Measurements from ENCODE around the gene PKIB.
A peak's percentile ranks its signal among the peaks of the same experiment; 100 is the strongest.
"Not testable (repeated sequence)": the region's sequence is repeated elsewhere in the genome, so short reads cannot be mapped to it uniquely, and the experiment has no call there.

Gene PKIB

GRCh38 chr6:122740091-122740490 lies 129.9 kb downstream of the PKIB start:
- no peak for DNase-seq (ENCODE audit: low read depth)
- TF ChIP-seq CTCF (IDR thresholded peaks at IDR 0.05; ENCODE audit: low read depth, low read length, missing control alignments): no peak
- H3K4me3 ChIP-seq (ENCODE audit: low read depth, low read length): no peak overlapping the region

- TF ChIP-seq CTCF (IDR thresholded peaks at IDR 0.05; ENCODE audit: low read depth, low read length, missing control alignments): no peak
- no peak overlapping the region for H3K4me3 ChIP-seq (ENCODE audit: low read depth, low read length)
- no peak for DNase-seq (ENCODE audit: low read depth)
Measured at GRCh38 chr6:122740936-122741335, 130.7 kb downstream of the PKIB start.

DNA sequence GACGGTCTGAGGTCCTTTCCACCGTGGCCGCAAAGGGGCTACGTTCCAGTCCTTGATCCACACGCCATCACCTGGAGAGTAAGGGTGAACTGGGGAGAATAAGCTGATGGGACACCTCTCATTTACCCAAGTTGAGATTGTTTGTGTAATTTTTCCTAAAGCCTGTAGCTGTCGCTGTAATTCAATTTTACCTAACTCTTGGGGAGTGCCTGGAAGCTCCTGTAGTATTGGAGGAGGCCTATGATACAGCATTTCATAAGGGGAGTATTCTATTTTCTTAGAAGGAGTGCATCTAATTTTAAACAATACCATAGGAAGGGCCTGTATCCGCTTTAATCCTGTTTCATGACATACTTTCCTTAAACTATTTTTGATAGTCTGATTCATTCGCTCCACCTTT lies 134.0 kb downstream of the PKIB start:
- not testable (repeated sequence) for H3K4me3 ChIP-seq (ENCODE audit: low read depth, low read length); DNase-seq (ENCODE audit: low read depth)
- TF ChIP-seq CTCF (IDR thresholded peaks at IDR 0.05; ENCODE audit: low read depth, low read length, missing control alignments): peak; percentile 42

GRCh38 chr6:122744856-122745255 lies 134.7 kb downstream of the PKIB start:
- not testable (repeated sequence) for H3K4me3 ChIP-seq (ENCODE audit: low read depth, low read length); DNase-seq (ENCODE audit: low read depth)

GRCh38 chr6:122746688-122747087 lies 136.5 kb downstream of the PKIB start:
- no peak overlapping the region for H3K4me3 ChIP-seq (ENCODE audit: low read depth, low read length)
- no peak for TF ChIP-seq CTCF (IDR thresholded peaks at IDR 0.05; ENCODE audit: low read depth, low read length, missing control alignments)
- DNase-seq (ENCODE audit: low read depth): no peak

DNA sequence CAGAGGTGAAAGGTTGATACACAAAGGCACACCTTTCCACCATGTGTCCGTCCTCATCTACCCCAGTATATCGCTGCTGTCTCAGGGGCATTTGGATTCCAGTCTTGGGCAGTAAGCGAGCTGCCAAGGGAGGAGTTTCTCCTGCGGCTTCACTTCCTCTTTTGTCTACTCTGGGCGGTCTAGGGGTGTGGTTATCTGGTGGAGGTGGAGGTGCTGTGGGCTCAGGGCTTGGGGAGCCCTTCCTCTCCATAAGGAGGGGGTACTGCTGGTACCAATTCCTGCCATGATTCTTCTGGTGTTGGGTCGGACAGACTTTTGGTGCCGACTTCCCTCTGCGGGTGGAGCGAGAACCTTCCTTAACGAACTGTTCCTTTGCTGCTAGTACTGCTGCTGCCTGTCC lies 137.4 kb downstream of the PKIB start:
- DNase-seq (ENCODE audit: low read depth): no peak
- TF ChIP-seq CTCF (IDR thresholded peaks at IDR 0.05; ENCODE audit: low read depth, low read length, missing control alignments): no peak

DNA sequence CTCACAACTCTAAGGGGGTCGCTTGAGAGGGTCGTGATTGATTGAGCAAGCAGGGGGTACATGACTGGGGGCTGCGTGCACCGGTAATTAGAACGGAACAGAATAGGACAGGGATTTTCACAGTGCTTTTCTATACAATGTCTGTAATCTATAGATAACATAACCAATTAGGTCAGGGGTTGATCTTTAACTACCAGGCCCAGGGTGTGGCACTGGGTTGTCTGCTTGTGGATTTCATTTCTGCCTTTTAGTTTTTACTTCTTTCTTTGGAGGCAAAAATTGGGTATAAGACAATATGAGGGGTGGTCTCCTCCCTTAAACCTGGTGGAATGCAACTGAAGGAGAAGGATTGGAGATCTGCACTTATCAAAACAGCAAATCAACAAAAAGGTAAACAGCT lies 138.7 kb downstream of the PKIB start:
- DNase-seq (ENCODE audit: low read depth); H3K4me3 ChIP-seq (ENCODE audit: low read depth, low read length): not testable (repeated sequence)

More for the DNA sequence above, 137.4 kb downstream of the PKIB start:
- no peak overlapping the region for H3K4me3 ChIP-seq (ENCODE audit: low read depth, low read length)

GRCh38 chr6:122749451-122750050 lies 139.3 kb downstream of the PKIB start:
- DNase-seq (ENCODE audit: low read depth): no peak
- no peak for TF ChIP-seq CTCF (IDR thresholded peaks at IDR 0.05; ENCODE audit: low read depth, low read length, missing control alignments)
- H3K4me3 ChIP-seq (ENCODE audit: low read depth, low read length): no peak overlapping the region

All from GM12864 (cell line).